CD4-positive, alpha-beta memory T cell (primary cell): ENCODE data around the gene DOCK9. TPM values are rescaled to one million over a fixed set of nuclear protein-coding genes. Genes with fewer than 3 reads are reported as not detected.

Source experiments
- CTCF ChIA-PET: fragments of 350-600 bp; sonication (Branson Sonifier 250); formaldehyde crosslinking; loops from one replicate; lab custom pipeline; 2021; ENCODE audit warnings: inconsistent platforms; ENCODE audit not compliant: partially characterized antibody; lab: Charles Lee
- POLR2A ChIA-PET: fragments of 350-600 bp; sonication (Branson Sonifier 250); formaldehyde crosslinking; loops from one replicate; lab custom pipeline; 2021; ENCODE audit not compliant: partially characterized antibody; lab: Charles Lee
- DNase-seq, 5 donors: peaks; one replicate each; pipeline versions ENCODE4 v3.0.0 to v3.0.0-alpha.2; 2020 to 2022; ENCODE audit warnings: mixed read lengths in 1 of 5
- H3K27ac ChIP-seq: one replicate; pipeline ENCODE4 v1.7.0; 2013; ENCODE audit warnings: low read depth, low read length
- H3K27me3 ChIP-seq: 2 replicates; pipeline ENCODE4 v1.7.0; 2013; ENCODE audit warnings: mild to moderate bottlenecking, low read length, moderate library complexity; ENCODE audit not compliant: insufficient read depth
- H3K36me3 ChIP-seq: 2 replicates; pipeline ENCODE4 v1.7.0; 2013; ENCODE audit warnings: mild to moderate bottlenecking, low read length, moderate library complexity; ENCODE audit not compliant: insufficient read depth
- H3K4me1 ChIP-seq: 2 replicates; pipeline ENCODE4 v1.7.0; 2013; ENCODE audit warnings: mild to moderate bottlenecking, low read length, moderate library complexity; ENCODE audit not compliant: insufficient read depth
- H3K4me3 ChIP-seq, 2 donors: one replicate each; pipeline ENCODE4 v1.7.0; 2013; ENCODE audit warnings: low read length in 2 of 2, mild to moderate bottlenecking in 1 of 2
- H3K9me3 ChIP-seq, 2 donors: one replicate each; pipeline ENCODE4 v1.7.0; 2013; ENCODE audit warnings: low read length in 2 of 2, control low read depth in 1 of 2; ENCODE audit not compliant: control insufficient read depth in 1 of 2
- H3K27ac Mint-ChIP-seq, 7 donors: one replicate each; pipeline ENCODE4 v1.8.0; 2020 to 2021; ENCODE audit warnings: mixed read lengths in 7 of 7, mild to moderate bottlenecking in 6 of 7, inconsistent platforms in 3 of 7, moderate library complexity in 3 of 7
- H3K27me3 Mint-ChIP-seq, 2 donors: one replicate each; pipeline ENCODE4 v1.8.0; 2020 to 2021; ENCODE audit warnings: mixed read lengths in 2 of 2
- H3K36me3 Mint-ChIP-seq, 2 donors: one replicate each; pipeline ENCODE4 v1.8.0; 2020 to 2021; ENCODE audit warnings: mixed read lengths in 2 of 2, inconsistent platforms in 1 of 2, mild to moderate bottlenecking in 1 of 2
- H3K4me1 Mint-ChIP-seq, 4 donors: one replicate each; pipeline ENCODE4 v1.8.0; 2020 to 2021; ENCODE audit warnings: mixed read lengths in 4 of 4, mild to moderate bottlenecking in 1 of 4
- H3K4me3 Mint-ChIP-seq, 8 donors: one replicate each; pipeline ENCODE4 v1.8.0; 2020 to 2021; ENCODE audit warnings: mixed read lengths in 8 of 8, mild to moderate bottlenecking in 7 of 8, moderate library complexity in 6 of 8, inconsistent platforms in 3 of 8
- H3K9me3 Mint-ChIP-seq, 8 donors: one replicate each; pipeline ENCODE4 v1.8.0; 2020 to 2021; ENCODE audit warnings: mixed read lengths in 8 of 8, mild to moderate bottlenecking in 5 of 8, inconsistent platforms in 3 of 8, moderate library complexity in 1 of 8
- intact Hi-C: fragments of 100-400 bp; cut with micrococcal nuclease; formaldehyde crosslinking; loops from one replicate; pipeline ENCODE4 v1.15.1; 2023
- polyA plus RNA-seq, 2 donors: library from polyadenylated mRNA; unstranded; fragments of 300-500 nt; fragmentation: Illumina TruSeq; gene quantifications; one replicate each; pipeline ENCODE4 v1.2.3, GENCODE V29; 2021
- total RNA-seq, 2 experiments: library from RNA; stranded (reverse); gene quantifications; one replicate each; pipeline ENCODE4 v1.2.3, GENCODE V29; 2021

The DOCK9 gene
- total and polyA plus RNA-seq, 4 experiments from 2014 or later = 6.3 to 197 (median 119) TPM

- H3K4me1 Mint-ChIP-seq = peaks cover 40 to 72% (median 55%) of the 10 kb centered on the region in 4 donors
- H3K36me3 Mint-ChIP-seq = peaks cover 0 to 7% of the 10 kb centered on the region in 2 donors
- peak overlapping the region in 4 of 7 donors; percentile 62 to 81 (median 68) for H3K27ac Mint-ChIP-seq
- Histone ChIP-seq H3K4me3 (no peak overlapping the region), H3K27me3 (no peaks in the 10 kb centered on the region), H3K4me1 (peaks cover 28% of the 10 kb centered on the region), H3K9me3 (no peaks in the 10 kb centered on the region), H3K27ac (no peak overlapping the region), H3K36me3 (no peaks in the 10 kb centered on the region)
- intact Hi-C loops = no loop called here
- no peaks in the 10 kb centered on the region for H3K9me3 Mint-ChIP-seq
- H3K4me3 Mint-ChIP-seq = no peak overlapping the region
- CTCF ChIA-PET = interaction anchor here (0.8 kb wide), 1 partner anchor 94 kb away, joined by 3 read pairs; no protein-coding TSS in a partner anchor
- H3K27me3 Mint-ChIP-seq = no peaks in the 10 kb centered on the region
- POLR2A ChIA-PET = interaction anchor here (1.4 kb wide), 1 partner anchor 9 kb away, joined by 6 read pairs; no protein-coding TSS in a partner anchor
- no peak for DNase-seq
Observed at GRCh38 chr13:98992355-98992754, 14.5 kb upstream of the DOCK9 start.

- H3K27me3 ChIP-seq = no peaks in the 10 kb centered on the region
- H3K9me3 ChIP-seq = no peaks in the 10 kb centered on the region
- H3K4me1 Mint-ChIP-seq = peaks cover 40 to 67% (median 52%) of the 10 kb centered on the region in 4 donors
- no peak overlapping the region for H3K27ac ChIP-seq
- peaks cover 17% of the 10 kb centered on the region for H3K4me1 ChIP-seq
- no peak for DNase-seq
- H3K36me3 Mint-ChIP-seq = peaks cover 0 to 7% of the 10 kb centered on the region in 2 donors
- H3K4me3 Mint-ChIP-seq = no peak overlapping the region
- no peak overlapping the region for H3K4me3 ChIP-seq
- no peak overlapping the region for H3K27ac Mint-ChIP-seq
- ChIA-PET POLR2A (no interaction called here), CTCF (no interaction called here)
- intact Hi-C loops = no loop called here
- H3K36me3 ChIP-seq = no peaks in the 10 kb centered on the region
- no peaks in the 10 kb centered on the region for H3K27me3 Mint-ChIP-seq
- H3K9me3 Mint-ChIP-seq = no peaks in the 10 kb centered on the region
Observed at GRCh38 chr13:98990701-98991100, 12.8 kb upstream of the DOCK9 start.

- Histone ChIP-seq H3K27ac (no peak overlapping the region), H3K36me3 (no peaks in the 10 kb centered on the region), H3K9me3 (no peaks in the 10 kb centered on the region), H3K4me3 (no peak overlapping the region), H3K27me3 (no peaks in the 10 kb centered on the region), H3K4me1 (peaks cover 11% of the 10 kb centered on the region)
- Mint-ChIP-seq H3K36me3 (peaks cover 0 to 7% of the 10 kb centered on the region in 2 donors), H3K4me1 (peaks cover 35 to 67% (median 50%) of the 10 kb centered on the region in 4 donors), H3K27ac (no peak overlapping the region), H3K27me3 (no peaks in the 10 kb centered on the region), H3K4me3 (no peak overlapping the region), H3K9me3 (no peaks in the 10 kb centered on the region)
- DNase-seq = no peak
- ChIA-PET POLR2A (no interaction called here), CTCF (no interaction called here)
- intact Hi-C loops = no loop called here
Observed at GRCh38 chr13:98989469-98990235, 11.8 kb upstream of the DOCK9 start.

GRCh38 chr13:98988780-98989179 lies 10.9 kb upstream of the DOCK9 start:
- peaks cover 6% of the 10 kb centered on the region for H3K4me1 ChIP-seq
- H3K36me3 ChIP-seq = no peaks in the 10 kb centered on the region
- no peaks in the 10 kb centered on the region for H3K27me3 ChIP-seq
- H3K4me3 ChIP-seq = no peak overlapping the region
- H3K27me3 Mint-ChIP-seq = no peaks in the 10 kb centered on the region
- no peaks in the 10 kb centered on the region for H3K9me3 Mint-ChIP-seq
- peaks cover 0 to 7% of the 10 kb centered on the region in 2 donors for H3K36me3 Mint-ChIP-seq
- peaks cover 35 to 67% (median 49%) of the 10 kb centered on the region in 4 donors for H3K4me1 Mint-ChIP-seq
- no peak overlapping the region for H3K4me3 Mint-ChIP-seq
- DNase-seq = no peak
- peak overlapping the region in 3 of 7 donors; percentile 17 to 53 (median 28) for H3K27ac Mint-ChIP-seq
- no peaks in the 10 kb centered on the region for H3K9me3 ChIP-seq
- intact Hi-C loops = no loop called here
- ChIA-PET POLR2A (no interaction called here), CTCF (no interaction called here)
- no peak overlapping the region for H3K27ac ChIP-seq

- Mint-ChIP-seq H3K4me3 (peak overlapping the region in 1 of 8 donors; percentile 10), H3K36me3 (peaks cover 0 to 7% of the 10 kb centered on the region in 2 donors), H3K27ac (no peak overlapping the region), H3K4me1 (peaks cover 36 to 68% (median 47%) of the 10 kb centered on the region in 4 donors), H3K9me3 (no peaks in the 10 kb centered on the region), H3K27me3 (no peaks in the 10 kb centered on the region)
- H3K9me3 ChIP-seq = no peaks in the 10 kb centered on the region
- intact Hi-C loops = no loop called here
- POLR2A ChIA-PET = interaction anchor here (0.5 kb wide), 1 partner anchor 1836 kb away, joined by 3 read pairs; no protein-coding TSS in a partner anchor
- DNase-seq = no peak
- no peak overlapping the region for H3K27ac ChIP-seq
- H3K27me3 ChIP-seq = no peaks in the 10 kb centered on the region
- no peak overlapping the region for H3K4me3 ChIP-seq
- no peaks in the 10 kb centered on the region for H3K36me3 ChIP-seq
- H3K4me1 ChIP-seq = peaks cover 7% of the 10 kb centered on the region
- CTCF ChIA-PET = no interaction called here
Observed at GRCh38 chr13:98988277-98988676, 10.4 kb upstream of the DOCK9 start.

- H3K9me3 Mint-ChIP-seq = no peaks in the 10 kb centered on the region
- H3K4me3 Mint-ChIP-seq = peak overlapping the region in 1 of 8 donors; percentile 22
- H3K4me1 Mint-ChIP-seq = peaks cover 39 to 70% (median 50%) of the 10 kb centered on the region in 4 donors
- H3K27me3 Mint-ChIP-seq = no peaks in the 10 kb centered on the region
- Histone ChIP-seq H3K36me3 (no peaks in the 10 kb centered on the region), H3K4me1 (peaks cover 17% of the 10 kb centered on the region), H3K27me3 (no peaks in the 10 kb centered on the region), H3K4me3 (no peak overlapping the region), H3K9me3 (no peaks in the 10 kb centered on the region), H3K27ac (no peak overlapping the region)
- intact Hi-C loops = no loop called here
- no peak for DNase-seq
- POLR2A ChIA-PET = no interaction called here
- CTCF ChIA-PET = interaction anchor here (0.8 to 1.2 kb wide), 2 partner anchors 33 to 41 kb away, joined by 3 read pairs; no protein-coding TSS in a partner anchor
- H3K36me3 Mint-ChIP-seq = peaks cover 0 to 1% of the 10 kb centered on the region in 2 donors
- peak overlapping the region in 2 of 7 donors; percentile 17 to 25 for H3K27ac Mint-ChIP-seq
Observed at GRCh38 chr13:98987275-98987674, 9.4 kb upstream of the DOCK9 start.

GRCh38 chr13:98986226-98986846 lies 8.5 kb upstream of the DOCK9 start:
- H3K27me3 ChIP-seq = no peaks in the 10 kb centered on the region
- H3K4me3 ChIP-seq = no peak overlapping the region
- no peaks in the 10 kb centered on the region for H3K36me3 ChIP-seq
- peak overlapping the region in 1 of 7 donors; percentile 49 for H3K27ac Mint-ChIP-seq
- H3K9me3 Mint-ChIP-seq = peaks cover 0 to 2% (median 0%) of the 10 kb centered on the region in 8 donors
- H3K36me3 Mint-ChIP-seq = no peaks in the 10 kb centered on the region
- POLR2A ChIA-PET = interaction anchor here (0.6 to 1.3 kb wide), 2 partner anchors 8 to 75 kb away, joined by 3 to 4 read pairs; no protein-coding TSS in a partner anchor
- H3K4me1 Mint-ChIP-seq = peaks cover 47 to 73% (median 57%) of the 10 kb centered on the region in 4 donors
- no peak overlapping the region for H3K27ac ChIP-seq
- H3K9me3 ChIP-seq = no peaks in the 10 kb centered on the region
- no peak for DNase-seq
- no peaks in the 10 kb centered on the region for H3K27me3 Mint-ChIP-seq
- intact Hi-C loops = no loop called here
- CTCF ChIA-PET = interaction anchor here (1.2 to 1.3 kb wide), 2 partner anchors 8 to 42 kb away, joined by 3 read pairs; no protein-coding TSS in a partner anchor
- peaks cover 26% of the 10 kb centered on the region for H3K4me1 ChIP-seq
- H3K4me3 Mint-ChIP-seq = no peak overlapping the region
